ENCODE results near the gene UVRAG.

UVRAG gene

GRCh38 chr11:75853971-75854370, 39.0 kb downstream of the UVRAG start:
- H3K4me2 ChIP-seq (ENCODE audit: low read length) = no peak overlapping the region
- no peaks in the 10 kb centered on the region for H3K9me3 ChIP-seq (ENCODE audit: control insufficient read depth, low read length)
- no peak overlapping the region for H2AFZ ChIP-seq
- H3K36me3 ChIP-seq (ENCODE audit: control insufficient read depth, insufficient read depth, low read length) = no peaks in the 10 kb centered on the region
- no peak for TF ChIP-seq CTCF (IDR thresholded peaks at IDR 0.05)
- no peak overlapping the region for H3K9ac ChIP-seq
- H3K4me1 ChIP-seq = peaks cover 9% of the 10 kb centered on the region
- no peak overlapping the region for H3K4me3 ChIP-seq (ENCODE audit: low read depth, low read length)
- no peak overlapping the region for H3K27ac ChIP-seq
- H3K27me3 ChIP-seq (ENCODE audit: control insufficient read depth, insufficient read depth, low read length) = no peaks in the 10 kb centered on the region
- H3K79me2 ChIP-seq = peaks cover 4% of the 10 kb centered on the region

GRCh38 chr11:75855206-75855605, 40.2 kb downstream of the UVRAG start:
- Histone ChIP-seq H3K9ac (no peak overlapping the region), H2AFZ (no peak overlapping the region), H3K4me3 (ENCODE audit: low read depth, low read length) (no peak overlapping the region), H3K4me2 (ENCODE audit: low read length) (no peak overlapping the region), H3K4me1 (peaks cover 7% of the 10 kb centered on the region), H3K27ac (no peak overlapping the region), H3K36me3 (ENCODE audit: control insufficient read depth, insufficient read depth, low read length) (no peaks in the 10 kb centered on the region), H3K27me3 (ENCODE audit: control insufficient read depth, insufficient read depth, low read length) (no peaks in the 10 kb centered on the region), H3K9me3 (ENCODE audit: control insufficient read depth, low read length) (no peaks in the 10 kb centered on the region), H3K79me2 (peaks cover 8% of the 10 kb centered on the region)
- no peak for TF ChIP-seq CTCF (IDR thresholded peaks at IDR 0.05)

DNA sequence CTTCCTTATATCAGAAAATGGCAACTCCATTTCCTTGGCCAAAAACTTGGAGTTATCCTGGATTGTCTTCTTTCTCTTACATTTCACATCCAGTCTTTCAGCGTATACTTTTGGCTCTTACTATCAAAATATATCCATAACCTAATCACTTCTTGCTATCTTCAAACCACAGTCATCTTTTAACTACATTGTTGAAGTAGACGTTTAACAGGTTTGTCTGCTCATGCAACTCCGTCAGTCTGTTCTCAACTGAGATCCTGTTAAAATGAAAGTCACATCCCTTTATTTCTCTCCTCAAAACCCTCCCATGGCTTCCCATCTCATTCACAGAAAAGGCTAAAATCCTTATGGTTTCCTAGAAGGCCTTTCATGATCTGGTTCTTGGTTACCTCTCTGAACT, 41.9 kb downstream of the UVRAG start:
- Histone ChIP-seq H3K27me3 (ENCODE audit: control insufficient read depth, insufficient read depth, low read length) (no peaks in the 10 kb centered on the region), H3K79me2 (peaks cover 8% of the 10 kb centered on the region), H3K4me1 (no peaks in the 10 kb centered on the region), H3K9ac (no peak overlapping the region), H3K9me3 (ENCODE audit: control insufficient read depth, low read length) (no peaks in the 10 kb centered on the region), H2AFZ (no peak overlapping the region), H3K4me2 (ENCODE audit: low read length) (no peak overlapping the region), H3K36me3 (ENCODE audit: control insufficient read depth, insufficient read depth, low read length) (no peaks in the 10 kb centered on the region), H3K4me3 (ENCODE audit: low read depth, low read length) (no peak overlapping the region), H3K27ac (no peak overlapping the region)
- TF ChIP-seq CTCF (IDR thresholded peaks at IDR 0.05) = no peak

DNA sequence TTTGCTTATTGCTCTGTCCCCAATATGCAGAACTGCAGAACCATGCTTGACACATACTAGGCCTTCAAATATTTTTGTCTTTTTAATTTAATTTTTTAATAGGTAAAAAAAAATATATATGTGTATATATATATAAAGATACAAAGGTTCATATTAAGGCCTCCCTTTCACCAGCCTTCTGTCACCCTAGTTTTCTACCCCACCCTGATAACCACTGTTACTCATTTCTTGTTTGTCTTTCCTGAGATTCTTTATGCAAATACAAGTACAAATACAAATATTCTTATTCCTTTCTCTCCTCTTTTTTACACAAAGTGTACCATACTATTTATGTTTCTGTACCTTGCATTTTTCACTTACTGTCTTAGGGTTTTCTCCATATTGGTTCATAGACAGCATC, 43.0 kb downstream of the UVRAG start:
- Histone ChIP-seq H3K4me2 (ENCODE audit: low read length) (no peak overlapping the region), H3K36me3 (ENCODE audit: control insufficient read depth, insufficient read depth, low read length) (no peaks in the 10 kb centered on the region), H3K4me1 (no peaks in the 10 kb centered on the region), H3K79me2 (peaks cover 8% of the 10 kb centered on the region), H3K4me3 (ENCODE audit: low read depth, low read length) (no peak overlapping the region), H2AFZ (no peak overlapping the region), H3K27ac (no peak overlapping the region), H3K9me3 (ENCODE audit: control insufficient read depth, low read length) (no peaks in the 10 kb centered on the region), H3K9ac (no peak overlapping the region), H3K27me3 (ENCODE audit: control insufficient read depth, insufficient read depth, low read length) (no peaks in the 10 kb centered on the region)
- TF ChIP-seq CTCF (IDR thresholded peaks at IDR 0.05) = no peak

DNA sequence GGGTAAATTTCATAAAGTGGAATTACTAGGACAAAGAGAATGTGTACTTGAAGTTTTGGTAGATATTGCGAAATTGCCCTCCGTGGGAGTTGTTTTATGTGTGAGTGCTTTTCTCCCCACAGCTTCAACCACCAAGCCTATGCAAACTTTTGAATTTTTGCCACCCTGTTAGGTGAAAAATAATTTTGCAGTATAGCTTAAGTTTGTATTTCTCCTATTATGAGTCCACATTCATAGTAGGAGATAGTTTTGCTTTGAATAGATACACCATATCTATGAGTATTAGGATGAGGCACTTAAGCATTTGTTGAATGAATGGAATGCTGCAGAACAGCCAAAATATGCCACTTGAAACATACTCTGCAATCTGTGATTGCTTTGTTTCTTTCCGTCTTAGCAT, 43.6 kb downstream of the UVRAG start:
- peaks cover 8% of the 10 kb centered on the region for H3K79me2 ChIP-seq
- no peak overlapping the region for H3K4me3 ChIP-seq (ENCODE audit: low read depth, low read length)
- H3K36me3 ChIP-seq (ENCODE audit: control insufficient read depth, insufficient read depth, low read length) = no peaks in the 10 kb centered on the region
- no peak overlapping the region for H3K4me2 ChIP-seq (ENCODE audit: low read length)
- H3K27ac ChIP-seq = no peak overlapping the region
- no peak overlapping the region for H3K9ac ChIP-seq
- no peaks in the 10 kb centered on the region for H3K9me3 ChIP-seq (ENCODE audit: control insufficient read depth, low read length)
- H3K4me1 ChIP-seq = no peaks in the 10 kb centered on the region
- no peaks in the 10 kb centered on the region for H3K27me3 ChIP-seq (ENCODE audit: control insufficient read depth, insufficient read depth, low read length)
- no peak for TF ChIP-seq CTCF (IDR thresholded peaks at IDR 0.05)
- H2AFZ ChIP-seq = no peak overlapping the region

Measured in parathyroid adenoma (tissue), 2 donors.